ENCODE data around the gene NRROS.
A peak's percentile ranks its signal among the peaks of the same experiment; 100 is the strongest.
"Not testable (repeated sequence)": the region's sequence is repeated elsewhere in the genome, so short reads cannot be mapped to it uniquely, and the experiment has no call there.

Gene NRROS

DNA sequence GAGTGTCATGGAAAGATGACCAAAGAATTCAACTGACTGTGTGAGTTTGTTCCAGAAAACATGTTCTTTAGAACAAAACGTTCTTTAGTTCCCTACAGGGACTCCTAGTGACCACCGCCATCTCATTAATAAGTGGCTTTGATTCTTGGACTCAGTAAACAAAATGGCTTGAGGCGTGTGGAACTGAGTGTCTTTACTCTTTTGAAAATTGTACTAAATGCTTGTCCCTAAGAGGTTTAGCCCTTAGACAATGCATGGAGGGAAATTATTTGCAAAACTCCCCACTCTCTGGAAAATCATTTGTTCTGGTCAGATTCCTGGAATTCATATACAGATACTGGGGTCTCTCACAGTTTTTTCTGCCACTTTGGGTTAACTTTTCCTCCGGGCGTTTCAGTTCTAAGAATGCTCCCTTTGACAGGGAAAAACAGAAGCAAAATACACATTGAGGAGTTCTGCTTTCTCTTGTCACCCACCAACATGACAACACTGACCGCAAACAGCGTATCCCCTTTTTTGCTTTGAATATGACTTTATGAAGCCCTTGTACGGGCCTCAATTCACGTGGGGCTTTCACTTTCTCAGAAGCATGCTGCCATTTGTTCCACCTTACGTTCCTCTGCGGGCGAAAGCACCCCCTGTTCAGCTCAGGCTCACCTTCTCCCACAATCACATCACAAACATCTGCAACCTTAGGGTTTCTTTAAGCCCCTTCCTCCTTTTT, 15.3 kb upstream of the NRROS start:
- DNase-seq (ENCODE audit: insufficient read length, low spot score) (no peak), FAIRE-seq (peak; percentile 85)

DNA sequence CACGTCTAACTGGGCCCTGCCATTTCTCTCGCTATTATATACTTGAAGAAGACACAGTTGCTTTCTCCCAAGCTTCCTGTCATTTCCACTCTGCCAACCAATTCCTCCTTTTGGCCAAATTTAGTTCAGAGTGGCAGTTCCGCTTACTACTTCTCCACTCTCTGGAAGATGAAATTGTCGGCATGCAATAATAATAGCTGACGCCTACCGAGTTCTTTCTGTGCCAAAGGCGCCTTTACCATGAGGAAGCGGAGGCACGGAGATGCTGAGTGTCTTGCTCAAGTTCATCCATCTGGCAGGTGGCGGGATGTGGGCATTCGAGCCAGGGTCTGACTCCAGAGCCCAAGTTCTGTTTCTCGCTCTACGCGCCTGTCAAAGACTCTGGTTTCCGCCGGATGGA, 14.6 kb upstream of the NRROS start:
- no peak for FAIRE-seq
- no peak for DNase-seq (ENCODE audit: insufficient read length, low spot score)

DNA sequence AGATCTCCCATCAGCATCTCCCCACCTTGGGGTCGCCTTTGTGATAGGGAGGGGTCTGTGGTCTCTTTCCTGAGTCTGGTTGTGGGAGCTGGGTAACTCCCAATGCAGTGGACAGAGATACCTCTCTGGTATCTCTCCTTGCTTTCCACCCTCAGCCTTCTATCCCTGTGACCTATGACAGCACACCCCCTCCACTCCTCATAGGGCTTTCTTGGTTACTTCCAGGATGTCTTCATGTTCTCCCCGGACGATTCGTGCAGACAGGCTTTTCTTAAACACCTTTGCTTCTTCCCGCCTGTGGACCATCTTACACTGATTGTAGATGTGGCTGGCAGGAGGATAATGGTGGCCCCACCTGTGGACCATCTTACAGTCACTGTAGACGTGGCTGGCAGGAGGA, 14.2 kb upstream of the NRROS start:
- FAIRE-seq (no peak), DNase-seq (ENCODE audit: insufficient read length, low spot score) (no peak)

DNA sequence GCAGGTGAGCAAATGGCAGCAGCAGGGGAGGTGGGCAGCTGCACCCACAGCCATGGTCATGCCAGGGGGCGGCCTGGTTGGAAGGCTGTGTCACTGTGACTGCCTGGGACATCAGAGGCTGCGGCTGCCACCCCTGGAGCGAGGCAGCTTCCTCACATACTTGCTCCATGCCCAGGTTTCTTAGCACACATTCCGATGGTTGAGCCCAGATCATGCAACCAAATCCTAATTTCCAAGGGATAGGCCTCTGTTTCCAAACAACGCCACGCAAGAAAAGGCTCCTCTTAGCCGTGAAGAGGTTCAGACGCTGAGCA, 11.6 kb upstream of the NRROS start:
- FAIRE-seq: no peak
- no peak for DNase-seq (ENCODE audit: insufficient read length, low spot score)

DNA sequence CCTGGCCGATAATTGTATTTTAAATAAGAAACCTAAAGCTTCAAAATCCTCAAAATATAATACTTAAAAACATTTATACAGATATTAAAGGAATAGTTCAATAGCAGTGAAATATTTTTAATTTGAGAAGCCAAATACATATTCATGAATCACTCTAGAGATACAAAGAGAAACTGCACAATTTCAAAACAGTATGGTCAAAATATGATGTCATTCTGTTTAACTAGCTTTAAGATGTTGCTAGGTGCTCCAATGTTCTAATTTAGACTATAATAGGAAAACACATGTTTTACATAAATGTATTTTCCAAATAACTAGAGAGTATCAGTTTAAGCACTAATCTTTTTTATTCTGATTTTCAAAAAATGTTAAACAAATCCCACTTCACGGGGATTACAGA, 10.3 kb upstream of the NRROS start:
- no peak for FAIRE-seq
- no peak for DNase-seq (ENCODE audit: insufficient read length, low spot score)

DNA sequence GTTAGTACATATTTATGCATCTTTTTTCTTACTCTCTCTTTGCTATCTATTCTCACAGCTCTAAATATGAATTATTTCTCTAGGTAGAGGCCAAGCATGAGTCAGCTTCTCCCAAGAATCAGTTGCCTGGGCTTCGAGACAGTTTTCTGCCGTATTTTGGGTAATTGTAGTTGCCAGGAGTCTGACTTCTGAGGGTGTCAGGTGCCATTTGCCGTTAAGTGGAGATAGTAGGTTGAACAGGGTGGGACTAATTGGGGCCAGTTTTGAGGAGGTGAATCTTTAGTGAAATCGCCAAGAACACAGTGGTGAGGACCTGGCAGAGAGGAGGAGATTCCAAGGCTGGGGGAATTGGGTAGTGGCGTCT, 7.8 kb upstream of the NRROS start:
- DNase-seq (ENCODE audit: insufficient read length, low spot score): no peak
- FAIRE-seq: no peak

DNA sequence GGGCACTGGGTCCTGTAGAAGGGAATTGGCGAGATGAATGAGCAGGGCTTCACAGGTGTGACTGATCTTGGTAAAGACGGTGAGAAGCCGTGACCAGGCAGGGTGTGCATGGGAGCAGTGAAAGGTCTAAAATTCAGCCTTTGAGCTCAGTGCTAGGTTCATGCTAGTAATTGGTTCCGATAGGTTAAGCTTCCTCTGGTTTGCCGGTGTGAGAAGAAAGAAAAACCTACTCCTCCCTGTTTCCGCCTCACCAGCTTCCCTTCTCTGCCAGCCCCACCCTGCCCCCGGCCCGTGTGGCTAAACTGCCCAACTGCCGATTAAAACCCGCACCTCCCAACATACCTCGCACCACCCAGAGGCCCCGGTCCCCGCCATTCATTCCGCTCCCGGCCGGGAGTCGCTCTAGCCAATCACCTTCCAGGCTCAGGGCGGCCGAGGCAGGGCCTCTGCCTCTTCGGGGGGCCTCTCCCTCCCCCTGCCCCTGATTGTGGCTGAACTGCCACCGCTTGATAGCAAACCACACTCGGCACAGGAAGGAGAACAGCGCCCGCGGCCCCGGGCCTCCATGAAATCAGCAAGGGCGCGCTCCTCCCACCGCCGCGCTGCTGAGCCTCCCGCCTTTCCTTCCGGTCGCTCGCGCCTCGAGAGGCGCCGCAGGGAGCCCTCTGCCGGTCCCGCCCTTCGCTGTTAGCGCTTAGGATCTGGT, 7.3 kb upstream of the NRROS start:
- peak; percentile 89 for FAIRE-seq

DNA sequence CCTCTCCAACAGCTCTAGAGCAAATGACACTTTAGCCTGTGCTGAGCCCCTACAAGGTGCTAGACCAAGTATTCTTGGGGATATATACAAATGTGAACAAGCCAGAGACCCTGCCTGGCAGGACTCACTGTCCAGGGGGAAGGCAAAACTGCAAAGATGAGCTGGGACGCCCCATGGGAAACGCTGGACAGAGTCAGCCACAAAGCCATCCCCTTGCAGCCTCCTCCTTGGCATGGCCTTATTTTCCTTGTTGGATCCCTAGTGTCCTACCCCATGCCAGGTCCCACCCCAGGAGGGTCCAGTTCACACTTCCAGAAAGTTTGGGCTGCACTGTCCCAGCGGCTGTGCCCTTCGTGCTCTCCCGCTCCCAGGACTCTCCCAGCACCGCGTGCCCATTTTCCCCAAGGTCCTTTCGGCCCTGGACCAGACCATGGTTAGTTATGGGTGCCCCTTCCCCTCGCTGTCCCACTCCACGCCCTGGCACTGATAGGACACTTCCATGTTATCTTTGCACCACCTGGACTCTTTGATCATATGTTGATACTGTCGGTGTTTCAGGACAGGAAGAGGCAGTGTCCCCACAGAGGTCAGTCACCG, 5.8 kb upstream of the NRROS start:
- DNase-seq (ENCODE audit: insufficient read length, low spot score) (no peak), FAIRE-seq (no peak)

More for the DNA sequence above, 7.3 kb upstream of the NRROS start:
- peak; percentile 64 for DNase-seq (ENCODE audit: insufficient read length, low spot score)

DNA sequence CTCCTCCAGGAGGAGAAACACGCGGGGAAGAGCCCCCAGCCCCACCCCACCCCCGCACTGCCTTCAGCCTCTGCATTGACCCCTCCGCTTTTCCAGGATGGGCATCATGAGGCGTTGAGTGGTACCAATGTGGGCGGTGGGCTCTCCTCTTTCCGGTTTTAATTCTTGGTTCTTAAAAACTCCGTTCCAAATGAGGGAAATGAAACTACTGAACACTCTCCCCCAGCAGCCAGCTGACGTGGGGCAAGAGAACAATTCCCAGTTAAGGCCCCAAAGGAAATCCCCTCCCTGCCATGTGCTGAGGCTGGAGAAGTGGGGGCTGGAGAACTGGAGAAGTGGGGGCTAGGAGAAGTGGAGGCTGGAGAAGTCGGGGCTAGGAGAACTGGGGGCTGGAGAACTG, 5.3 kb upstream of the NRROS start:
- DNase-seq (ENCODE audit: insufficient read length, low spot score) (no peak), FAIRE-seq (no peak)

DNA sequence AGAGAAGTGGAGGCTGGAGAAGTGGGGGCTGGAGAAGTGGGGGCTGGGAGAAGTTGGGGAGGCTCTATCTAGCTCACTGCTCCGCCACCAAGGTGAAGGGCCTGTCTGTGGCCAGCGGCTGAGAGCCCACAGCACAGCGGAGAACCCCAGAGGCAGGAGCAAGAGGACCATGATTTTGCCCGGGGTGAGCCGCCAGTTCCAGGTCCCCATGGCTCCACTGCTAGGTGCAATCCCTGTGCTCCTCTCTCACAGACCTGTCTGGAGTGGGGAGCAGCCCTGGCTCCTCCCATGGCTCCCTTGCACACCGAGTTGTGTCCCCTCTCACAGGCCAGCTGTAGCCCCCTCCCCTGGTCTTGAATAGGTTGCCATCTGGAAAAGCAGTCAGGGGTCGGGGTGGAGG, 4.7 kb upstream of the NRROS start:
- no peak for DNase-seq (ENCODE audit: insufficient read length, low spot score)
- no peak for FAIRE-seq

DNA sequence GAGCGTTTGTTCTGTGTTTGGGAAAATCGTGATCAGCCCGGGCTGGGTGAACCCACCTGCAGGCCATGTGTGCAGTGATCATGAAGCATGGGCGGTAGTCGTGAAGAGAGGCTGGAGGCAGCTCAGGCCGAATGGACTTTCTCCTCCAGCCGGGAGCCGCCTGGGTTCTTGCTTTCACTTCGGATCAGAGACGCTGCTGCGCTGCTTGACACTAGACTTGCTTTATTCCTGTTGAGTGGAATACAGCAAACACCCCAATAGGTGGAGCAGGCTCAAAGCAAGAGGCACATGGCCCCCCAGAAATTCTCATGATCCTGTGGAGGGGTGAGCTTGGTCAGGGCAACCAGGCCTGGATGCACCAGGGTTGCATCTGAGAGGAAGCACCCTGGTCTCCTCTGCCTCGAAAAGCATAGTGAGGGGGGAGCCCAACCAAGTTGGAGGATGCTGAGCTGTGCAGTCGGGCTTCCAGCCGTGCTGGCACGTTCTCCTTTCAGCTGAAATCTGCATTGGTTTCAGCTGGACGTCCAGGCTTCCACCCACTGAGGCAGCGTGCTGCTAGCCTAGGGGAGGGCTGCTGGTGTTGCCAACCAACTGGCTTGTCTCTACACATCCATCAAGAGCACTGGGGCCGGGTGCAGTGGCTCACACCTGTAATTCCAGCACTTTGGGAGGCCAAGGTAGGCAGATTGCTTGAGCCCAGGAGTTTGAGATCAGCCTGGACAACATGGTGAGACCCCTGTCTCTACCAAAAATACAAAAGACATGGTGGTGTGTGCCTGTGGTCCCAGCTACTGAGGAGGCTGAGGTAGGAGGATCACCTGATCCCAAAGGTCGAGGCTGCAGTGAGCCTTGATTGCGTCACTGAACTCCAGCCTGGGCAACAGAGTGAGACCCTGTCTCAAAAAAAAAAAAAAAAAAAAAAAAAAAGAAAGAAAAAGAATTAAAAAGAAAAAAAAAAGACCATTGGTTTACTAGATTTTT, 2.8 kb upstream of the NRROS start:
- FAIRE-seq: no peak
- DNase-seq (ENCODE audit: insufficient read length, low spot score): no peak

DNA sequence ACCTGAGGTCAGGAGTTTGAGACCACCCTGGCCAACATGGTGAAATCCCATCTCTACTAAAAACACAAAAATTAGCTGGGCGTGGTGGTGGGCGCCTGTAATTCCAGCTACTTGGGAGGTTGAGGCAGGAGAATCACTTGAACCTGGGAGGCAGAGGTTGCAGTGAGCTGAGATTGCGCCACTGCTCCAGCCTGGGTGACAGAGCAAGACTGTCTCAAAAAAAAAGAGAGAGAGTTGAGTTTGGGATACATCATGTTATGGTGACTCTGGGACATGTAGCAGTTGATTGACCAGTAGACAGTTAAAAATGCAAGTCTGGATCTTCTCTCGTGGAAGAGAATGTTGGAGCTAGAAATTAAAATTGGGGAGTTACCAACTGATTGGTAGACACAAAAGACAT, 1.6 kb upstream of the NRROS start:
- not testable (repeated sequence) for DNase-seq (ENCODE audit: insufficient read length, low spot score); FAIRE-seq

DNA sequence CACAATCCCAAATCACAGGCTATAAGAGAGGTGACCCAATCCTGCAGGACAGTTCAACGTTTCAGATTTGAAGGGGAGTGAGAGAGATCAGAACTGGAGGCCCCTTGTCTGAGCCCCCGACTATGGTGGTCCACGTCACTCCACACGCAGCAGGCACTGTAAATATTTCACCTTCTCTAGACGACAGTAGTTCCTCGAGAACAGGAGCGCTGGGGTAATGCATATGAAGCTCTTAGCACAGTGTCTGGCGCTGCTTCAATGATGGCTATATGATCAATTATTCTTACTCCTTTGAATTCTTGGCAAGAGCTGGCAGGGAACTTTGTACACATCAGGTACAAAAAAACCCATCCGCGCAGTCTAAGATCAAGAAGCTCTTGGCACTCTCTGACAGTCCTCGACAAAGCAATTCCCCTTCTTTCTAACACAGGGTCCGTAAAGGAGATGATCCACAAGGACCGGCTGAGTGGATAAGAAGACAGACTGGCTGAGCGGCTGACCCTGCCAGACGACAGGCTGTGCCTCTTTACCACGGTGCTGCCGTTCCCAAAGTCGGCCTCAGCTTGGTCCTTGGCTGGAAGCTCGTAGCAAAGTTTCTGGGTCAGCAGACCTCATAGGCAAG, 522 bp upstream of the NRROS start:
- peak; percentile 40 for FAIRE-seq
- no peak for DNase-seq (ENCODE audit: insufficient read length, low spot score)

DNA sequence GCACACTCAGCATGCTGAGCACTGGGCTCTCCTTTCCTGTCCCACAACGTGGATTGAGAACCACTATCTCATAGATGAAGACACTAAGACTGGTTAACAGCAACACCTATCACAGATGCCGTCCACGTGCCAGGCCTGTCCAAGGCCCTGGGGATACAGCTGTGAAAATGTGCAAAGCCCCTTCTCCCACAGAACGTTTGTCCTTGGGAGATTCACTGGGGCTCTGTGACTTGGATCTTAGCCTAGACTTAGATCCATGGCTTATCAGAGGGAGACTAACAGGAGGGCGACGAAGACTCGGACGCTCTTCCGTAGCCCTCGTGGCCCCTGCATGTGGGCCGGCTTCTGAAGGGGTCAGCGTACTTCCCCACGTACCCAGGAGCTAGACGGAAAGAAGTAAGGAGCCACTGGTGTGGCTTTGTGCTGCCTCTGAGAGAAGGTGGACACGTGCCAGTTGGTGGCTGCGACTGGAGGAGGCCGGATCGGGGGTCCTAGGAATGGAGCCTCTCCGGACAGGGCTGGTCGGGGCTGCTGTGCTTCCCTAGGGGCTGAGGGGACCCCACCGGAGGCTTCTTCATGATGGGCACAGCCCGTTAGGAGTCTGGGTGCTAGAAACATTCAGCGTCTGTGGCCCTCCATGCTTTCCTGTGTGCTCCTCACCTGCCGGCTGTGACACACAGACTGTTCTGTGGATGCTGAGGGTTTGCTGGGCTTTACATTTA, 964 bp downstream of the NRROS start:
- DNase-seq (ENCODE audit: insufficient read length, low spot score): no peak
- FAIRE-seq: peak; percentile 79

DNA sequence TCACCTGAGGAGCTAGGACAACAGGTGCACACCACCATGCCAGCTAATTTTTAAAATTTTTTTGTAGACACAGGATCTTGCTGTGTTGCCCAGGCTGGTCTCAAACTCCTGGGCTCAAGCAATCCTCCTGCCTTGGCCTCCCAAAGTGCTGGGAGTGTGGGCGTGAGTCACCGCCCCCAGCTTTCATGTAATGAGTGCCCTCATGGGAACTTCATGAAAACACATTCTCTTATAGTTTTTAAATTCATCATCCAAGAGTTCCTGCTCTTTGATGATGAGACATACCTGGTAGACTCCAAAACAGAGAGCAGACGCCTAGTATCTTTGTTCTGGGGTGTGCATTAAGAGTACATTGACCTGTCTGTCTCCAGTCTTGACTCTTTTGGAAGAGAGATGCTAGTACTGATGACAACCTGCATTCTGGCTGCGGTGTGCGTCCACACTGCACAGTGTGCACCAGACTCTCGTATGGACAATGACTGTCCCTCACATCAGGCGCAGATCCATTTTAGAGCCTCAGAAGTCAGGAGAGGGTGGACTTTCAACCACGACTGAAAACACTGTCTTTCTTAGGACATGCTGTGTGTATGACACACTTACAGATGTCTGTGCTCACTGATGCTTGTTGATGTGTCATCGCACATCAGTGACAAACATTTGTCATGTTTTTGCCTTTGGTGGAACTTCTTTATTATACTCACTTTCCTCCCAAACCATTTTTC, 2.0 kb downstream of the NRROS start:
- DNase-seq (ENCODE audit: insufficient read length, low spot score) (no peak), FAIRE-seq (peak; percentile 90)

DNA sequence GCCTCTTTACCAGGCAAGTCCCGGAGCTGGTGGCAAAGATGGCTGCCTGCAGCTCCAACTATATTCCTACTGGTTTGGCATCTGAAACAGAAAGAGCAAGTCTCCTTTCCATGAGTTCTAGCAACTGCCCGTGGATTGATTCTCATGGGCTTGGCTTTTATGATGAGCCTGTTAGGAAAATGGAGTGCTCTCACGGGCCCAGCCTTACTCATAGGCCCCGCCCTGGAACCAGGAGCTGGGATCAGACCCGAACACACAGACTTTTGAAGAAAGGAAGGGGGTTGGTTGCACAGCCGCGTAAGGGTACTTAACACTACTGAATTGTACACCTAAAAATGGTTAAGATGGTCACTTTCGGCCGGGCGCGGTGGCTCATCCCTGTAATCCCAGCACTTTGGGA, 2.9 kb downstream of the NRROS start:
- peak; percentile 84 for FAIRE-seq

DNA sequence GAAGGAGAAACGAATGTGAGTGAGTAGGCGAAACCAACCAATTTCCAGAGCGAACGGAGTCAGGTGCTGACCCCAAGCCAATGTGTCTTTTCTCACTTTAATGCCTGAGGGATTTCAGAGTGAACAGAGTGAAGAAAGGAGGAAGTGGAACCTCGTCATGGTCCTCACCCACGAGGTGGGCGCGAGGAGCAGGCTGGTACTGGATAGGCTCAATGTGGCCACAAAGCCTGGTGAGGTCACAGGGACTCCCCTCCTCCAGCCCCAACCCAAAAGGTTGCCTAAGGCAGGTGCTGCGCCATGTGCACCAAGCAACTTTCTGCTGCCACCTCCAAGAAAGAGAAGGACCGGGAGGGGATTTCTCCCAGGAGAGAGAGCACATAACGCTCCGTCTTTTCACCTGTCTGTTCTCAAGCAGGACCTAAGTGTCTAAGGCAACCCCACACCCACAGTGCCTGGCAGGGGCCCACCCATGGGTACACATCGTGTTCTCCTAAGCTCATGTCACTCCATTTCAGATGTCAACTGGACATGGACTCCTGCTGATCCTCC, 3.8 kb downstream of the NRROS start:
- DNase-seq (ENCODE audit: insufficient read length, low spot score): peak; percentile 80
- FAIRE-seq: peak; percentile 96

More for the DNA sequence above, 2.9 kb downstream of the NRROS start:
- no peak for DNase-seq (ENCODE audit: insufficient read length, low spot score)

DNA sequence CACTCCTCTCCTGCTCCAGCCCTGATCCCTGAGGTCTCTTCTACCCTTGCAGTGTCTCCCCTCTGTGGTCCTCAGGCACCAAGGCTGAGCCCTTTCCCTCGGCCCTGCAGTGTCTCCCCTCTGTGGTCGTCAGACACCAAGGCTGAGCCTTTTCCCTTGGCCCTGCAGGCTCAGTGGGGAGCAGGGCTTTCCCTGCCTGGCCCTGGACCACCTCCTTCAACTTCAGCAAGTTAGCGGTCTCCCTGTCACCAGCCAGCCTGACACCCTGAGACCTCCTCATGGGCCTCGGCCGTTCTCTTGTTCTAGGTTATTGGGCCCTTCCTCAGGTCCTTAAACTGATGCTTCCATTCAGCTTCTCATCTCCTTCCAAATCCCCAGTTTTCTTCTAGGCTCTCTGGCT, 4.3 kb downstream of the NRROS start:
- FAIRE-seq (no peak), DNase-seq (ENCODE audit: insufficient read length, low spot score) (no peak)

DNA sequence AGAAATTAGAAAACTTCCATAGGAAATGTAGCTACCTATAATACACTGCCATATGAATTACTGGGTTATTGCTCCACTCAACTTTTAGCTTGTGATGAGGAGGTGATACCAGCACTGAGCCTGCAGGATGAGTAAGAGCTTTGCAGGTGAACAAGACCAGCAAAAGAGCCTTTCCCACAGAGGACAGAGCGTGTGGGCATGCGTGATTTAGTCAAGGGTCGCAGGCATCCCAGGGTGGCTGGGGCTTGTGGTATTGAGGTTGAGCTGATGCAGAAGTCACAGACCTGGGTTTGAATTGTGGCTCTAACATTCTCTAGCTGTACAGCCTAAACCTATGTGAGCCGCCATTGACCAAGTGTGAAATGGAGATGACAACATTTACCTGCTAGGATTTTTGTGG, 5.6 kb downstream of the NRROS start:
- DNase-seq (ENCODE audit: insufficient read length, low spot score) (no peak), FAIRE-seq (no peak)

All from GM19239 (cell line).